HG03575 (cell line): Measurements from ENCODE around the gene ATG12.
"Not testable (repeated sequence)": the region's sequence is repeated elsewhere in the genome, so short reads cannot be mapped to it uniquely, and the experiment has no call there.

Experiments used
- ATAC-seq: cut with Tn5 transposase; IDR thresholded peaks from one replicate; pipeline ENCODE4 v1.9.1; 2021; ENCODE audit not compliant: unreplicated experiment, insufficient number of reproducible peaks, low FRiP score; ENCODE audit errors: extremely low read depth

The ATG12 gene

DNA sequence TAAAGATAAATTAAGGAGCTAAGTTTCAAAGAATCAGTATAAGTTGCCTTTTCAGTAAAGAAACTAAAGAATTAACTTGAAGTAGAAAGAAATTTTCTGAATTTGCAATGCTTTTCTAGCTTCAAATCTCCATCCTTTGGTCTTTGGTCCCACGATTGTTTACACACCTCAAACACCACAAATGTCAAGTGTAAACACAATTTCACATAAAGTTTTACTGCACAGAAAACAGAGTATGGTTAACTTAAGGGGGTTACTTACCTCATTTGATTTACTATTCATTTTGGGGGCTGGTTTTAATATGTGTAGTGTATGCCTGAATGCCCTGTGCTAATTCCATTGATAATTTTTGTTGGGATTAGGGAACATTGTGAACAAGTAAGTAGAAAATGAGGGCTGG, 29.0 kb downstream of the ATG12 start:
- ATAC-seq, result no peak

DNA sequence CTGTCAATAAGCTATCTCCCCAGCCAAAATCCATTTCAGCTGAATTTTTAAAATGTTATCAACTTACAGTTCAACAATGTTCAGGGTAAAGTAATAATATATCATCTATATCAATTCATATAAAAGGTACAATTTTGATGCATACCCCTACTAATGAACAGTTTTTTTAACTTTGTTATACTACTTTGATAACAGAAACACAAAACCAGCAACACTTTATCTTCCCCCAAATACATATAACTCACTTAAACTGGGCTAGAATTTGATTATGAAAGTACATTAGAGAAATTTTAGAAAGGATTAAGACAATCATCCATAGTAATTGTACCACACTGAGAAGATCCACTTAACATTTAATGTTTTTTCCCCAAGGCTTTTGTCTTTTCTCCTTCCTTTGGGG, 30.0 kb downstream of the ATG12 start:
- ATAC-seq, result no peak

DNA sequence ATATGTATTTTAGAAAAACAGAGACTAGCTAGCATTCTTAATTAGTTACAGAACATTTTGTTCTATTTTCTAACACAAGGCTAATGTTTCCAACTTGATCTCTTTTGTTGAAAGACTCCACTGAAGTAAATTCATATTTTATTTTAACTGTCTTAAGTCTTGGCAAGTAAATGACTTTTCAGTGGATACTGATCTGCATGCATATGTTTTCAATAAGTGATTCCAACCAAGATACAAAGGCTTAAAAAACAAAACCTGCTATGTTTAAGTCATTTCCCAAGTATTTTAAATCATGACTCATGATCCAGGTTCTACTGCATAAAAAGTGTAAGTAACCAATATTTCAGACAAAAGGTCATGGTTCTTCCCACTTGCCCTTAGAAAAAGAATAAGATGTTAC, 30.6 kb downstream of the ATG12 start:
- ATAC-seq, result no peak

DNA sequence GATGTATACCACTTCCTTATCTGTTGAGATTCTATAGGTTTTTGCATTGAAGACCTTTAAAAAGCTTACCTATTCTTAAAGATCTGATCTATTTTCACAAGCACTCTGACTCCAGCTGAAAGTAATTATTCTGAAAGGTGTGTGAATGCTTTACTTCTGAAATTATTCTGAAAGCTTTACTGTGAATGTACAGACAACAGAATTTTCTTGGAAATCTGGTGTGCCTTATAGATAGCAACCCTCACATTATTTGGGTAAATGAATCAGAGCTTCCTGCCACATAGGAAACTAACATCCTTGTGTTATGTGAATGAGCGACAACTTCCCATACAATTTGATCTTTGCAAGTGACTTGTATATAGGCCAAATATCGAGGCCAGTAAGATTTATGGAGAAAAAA, 31.4 kb downstream of the ATG12 start:
- ATAC-seq, result no peak

DNA sequence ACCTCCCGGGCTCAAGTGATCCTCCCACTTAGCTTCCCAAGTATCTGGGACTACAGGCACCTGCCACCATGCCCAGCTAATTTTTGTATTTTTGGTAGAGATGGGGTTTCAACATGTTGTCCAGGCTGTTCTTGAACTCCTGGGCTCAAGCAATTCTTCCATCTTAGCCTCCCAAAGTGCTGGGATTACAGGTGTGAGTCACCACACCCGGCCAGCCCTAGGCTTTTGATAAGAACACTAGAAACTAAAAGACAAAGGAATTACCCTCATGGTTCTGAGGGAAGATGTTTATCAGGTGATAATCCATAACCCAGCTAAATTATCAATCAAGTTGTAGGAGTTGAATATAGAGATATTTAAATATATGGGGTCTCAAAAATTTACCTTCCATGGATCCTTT, 33.3 kb downstream of the ATG12 start:
- not testable (repeated sequence) for ATAC-seq

DNA sequence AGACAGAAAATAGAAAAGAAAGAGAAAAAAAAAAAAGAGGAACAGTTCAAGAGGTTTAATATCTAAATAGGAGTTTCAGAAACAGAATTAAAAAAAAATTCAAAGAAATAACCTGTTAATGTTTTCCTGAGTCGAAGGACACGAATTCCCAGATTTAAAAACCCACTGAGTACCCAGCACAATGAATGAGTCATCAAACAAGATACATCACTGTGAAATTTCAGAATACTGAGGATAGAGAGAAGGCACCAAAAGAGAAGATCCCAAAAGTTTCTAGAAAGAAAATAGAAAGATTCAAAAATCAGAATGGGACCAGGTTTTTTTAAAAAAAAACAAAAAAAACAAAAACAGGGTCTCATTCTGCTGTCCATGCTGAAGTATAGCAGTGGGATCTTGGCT, 33.7 kb downstream of the ATG12 start:
- ATAC-seq, result no peak

DNA sequence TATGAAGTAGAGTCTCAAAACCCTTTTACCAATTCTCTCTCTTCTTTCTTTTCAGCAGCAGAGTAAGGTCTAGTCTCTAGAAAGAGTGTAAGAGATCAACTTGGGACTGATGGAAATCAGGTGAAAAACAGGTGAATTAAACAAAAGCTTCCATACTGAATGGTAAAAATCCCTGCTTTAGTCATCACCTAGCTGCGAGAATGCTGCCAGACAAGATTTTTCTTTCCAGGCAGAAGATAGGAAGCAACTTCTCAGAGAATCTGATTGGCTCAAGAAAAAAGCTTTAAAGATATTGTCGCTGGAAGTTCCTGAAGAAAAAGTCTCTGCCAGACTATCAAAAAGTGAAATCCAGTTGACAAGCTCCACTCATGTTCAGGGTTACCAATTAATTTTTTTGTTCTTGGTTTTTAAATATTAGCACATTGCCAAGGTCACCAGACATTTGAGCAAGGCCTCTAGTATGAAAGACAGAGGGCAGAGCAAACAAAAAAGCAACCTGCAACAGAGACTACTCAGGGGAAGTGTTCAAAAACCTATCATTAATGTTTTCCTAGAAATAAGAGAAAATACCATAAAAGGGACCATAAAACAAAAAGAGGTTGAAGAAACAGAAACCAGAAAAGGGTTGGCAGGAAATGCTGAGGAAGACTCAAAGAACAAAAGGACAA, 34.2 kb downstream of the ATG12 start:
- no peak for ATAC-seq

DNA sequence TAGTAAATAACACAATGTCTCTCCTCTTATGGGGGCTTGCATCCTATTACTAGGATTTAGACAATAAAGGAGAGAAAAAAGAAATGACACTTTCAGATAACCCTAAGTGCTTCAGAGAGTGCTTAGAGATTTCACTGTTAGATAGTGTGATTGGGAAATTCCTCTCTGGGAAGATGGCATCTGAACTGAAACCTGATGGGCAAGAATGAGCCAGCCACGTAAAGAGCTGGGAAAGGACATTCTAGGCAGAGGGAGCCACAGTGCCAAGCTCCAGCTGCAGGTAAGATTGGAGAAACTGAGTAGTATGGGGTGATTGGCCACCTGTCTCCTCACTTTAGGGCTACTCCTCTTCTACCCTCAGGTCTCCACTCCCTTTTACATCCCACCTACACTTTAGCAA, 39.4 kb downstream of the ATG12 start:
- no peak for ATAC-seq

DNA sequence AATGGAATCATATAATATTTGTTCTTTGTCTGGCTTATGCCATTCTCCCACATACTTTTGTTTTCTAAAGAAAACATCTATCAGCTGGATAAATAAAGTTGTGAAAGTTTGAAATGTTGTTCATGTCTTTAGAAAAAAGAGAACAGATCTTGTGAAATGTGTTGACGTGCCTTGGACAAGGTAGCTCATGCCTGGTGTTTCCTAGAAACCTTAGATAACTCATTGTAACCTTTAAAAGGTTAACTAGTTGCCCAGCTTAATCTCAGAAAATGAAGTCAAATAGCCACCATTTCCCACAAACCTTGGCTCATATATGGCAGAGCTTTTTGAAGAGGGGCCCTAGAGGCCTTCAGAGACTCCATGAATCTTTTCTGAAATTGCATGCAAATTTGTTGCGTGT, 40.2 kb downstream of the ATG12 start:
- no peak for ATAC-seq

DNA sequence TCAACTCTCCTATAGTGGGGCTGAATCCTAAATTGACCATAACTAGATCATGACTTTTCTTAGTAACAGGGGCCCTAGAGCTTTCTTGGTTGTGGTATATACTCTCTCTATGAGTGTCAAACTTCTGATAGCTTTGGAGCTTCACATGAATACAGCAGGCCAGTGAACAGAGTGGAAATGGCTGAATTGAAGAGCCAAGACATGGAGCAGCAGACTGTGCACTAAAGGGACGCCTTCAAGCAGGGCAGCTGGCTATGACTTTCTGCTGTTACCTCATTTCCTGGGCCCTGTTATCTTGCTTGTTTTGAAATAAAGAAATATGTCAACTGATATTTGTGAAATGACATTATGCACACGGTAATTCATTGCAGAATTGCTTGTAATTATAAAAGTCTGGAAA, 41.3 kb downstream of the ATG12 start:
- no peak for ATAC-seq

DNA sequence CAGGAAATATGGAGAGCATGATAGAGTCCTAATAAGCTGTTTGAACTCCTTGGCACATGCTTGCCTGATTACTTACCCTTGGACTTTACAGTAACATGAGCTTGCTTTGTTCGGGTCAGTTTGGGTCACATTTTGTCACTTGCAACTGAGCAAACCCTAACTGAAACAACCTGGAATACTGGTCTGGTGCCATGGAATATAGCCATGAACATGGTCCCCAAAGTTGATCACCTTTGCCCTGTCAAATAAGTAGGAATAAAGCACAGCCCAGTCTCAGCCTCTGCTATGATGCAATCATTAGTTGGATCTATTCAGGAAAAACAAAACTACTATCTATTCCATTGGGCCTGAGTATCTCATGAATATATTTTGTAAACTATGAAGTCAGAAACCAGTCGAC, 43.1 kb downstream of the ATG12 start:
- ATAC-seq, result no peak

DNA sequence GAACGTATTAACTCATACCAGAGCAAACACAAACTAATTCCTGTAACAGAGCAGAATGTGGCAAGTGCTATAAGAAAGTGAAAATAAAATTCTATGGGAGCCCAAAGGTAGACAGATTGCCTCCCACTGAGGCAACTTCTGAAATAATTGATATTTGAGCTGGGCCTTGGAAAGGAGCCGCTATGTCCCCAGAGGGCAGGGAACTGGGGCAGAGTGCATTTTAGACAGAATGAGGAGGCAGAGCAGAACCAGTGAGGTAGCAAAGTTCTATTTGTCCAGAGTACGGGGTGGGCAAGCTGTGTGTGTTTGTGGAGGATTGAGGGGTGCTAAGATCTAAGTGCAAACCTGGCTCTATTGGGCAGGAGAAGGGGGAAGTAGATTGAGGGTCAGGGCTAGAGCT, 44.7 kb downstream of the ATG12 start:
- no peak for ATAC-seq

DNA sequence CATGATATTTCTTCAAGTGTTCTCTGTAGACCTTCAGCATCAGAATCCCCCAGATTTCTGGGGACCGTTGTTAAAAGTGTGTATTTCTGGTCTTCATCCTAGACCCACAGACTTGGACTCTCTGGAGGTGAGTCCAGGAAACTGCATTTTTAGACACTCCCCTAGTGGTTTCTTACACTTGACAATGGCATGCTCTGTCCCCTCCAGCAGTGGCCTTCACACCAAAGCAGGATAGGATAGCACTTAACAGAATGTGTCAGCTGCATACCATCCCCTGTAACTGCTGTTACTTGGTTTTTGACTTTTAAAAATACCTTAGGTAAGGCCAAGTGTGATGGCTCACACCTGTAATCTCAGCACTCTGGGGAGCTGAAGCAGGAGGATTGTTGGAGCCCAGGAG, 45.7 kb downstream of the ATG12 start:
- ATAC-seq, result no peak

DNA sequence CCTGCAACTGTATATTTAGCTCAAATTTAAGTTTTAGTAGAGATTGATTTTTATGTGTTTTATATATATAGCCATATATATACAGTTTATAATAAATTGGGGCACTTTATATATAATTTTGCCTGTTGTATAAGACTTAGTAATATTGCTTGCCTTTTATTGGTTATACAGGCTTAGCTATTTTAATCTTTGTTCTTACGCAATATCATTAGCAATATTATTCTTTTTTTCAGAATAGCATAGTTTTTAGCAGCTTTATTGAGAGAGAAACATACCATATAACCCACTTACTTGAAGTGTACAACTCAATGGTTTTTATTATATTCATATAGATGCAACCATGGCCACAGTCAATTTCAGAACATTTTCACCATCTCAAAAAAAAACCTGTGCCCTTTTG, 52.9 kb downstream of the ATG12 start:
- ATAC-seq, result no peak

DNA sequence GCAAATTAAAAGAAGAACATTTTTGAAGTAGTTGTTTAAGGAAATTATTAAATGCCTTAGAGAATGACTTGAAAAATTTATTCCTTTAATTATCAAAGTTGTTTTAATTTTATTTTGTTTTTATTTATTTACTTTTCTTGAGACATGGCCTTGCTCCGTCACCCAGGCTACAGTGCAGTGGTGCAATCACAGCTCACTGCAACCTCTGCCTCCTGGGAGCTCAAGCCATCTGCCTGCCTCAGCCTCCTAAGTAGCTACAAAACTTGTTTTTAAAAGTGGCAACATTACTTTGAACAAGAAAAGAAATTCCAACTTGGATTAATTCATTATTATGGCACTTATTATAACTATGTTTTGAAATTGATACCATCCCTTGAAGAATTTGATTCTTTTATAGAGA, 53.9 kb downstream of the ATG12 start:
- ATAC-seq, result no peak

DNA sequence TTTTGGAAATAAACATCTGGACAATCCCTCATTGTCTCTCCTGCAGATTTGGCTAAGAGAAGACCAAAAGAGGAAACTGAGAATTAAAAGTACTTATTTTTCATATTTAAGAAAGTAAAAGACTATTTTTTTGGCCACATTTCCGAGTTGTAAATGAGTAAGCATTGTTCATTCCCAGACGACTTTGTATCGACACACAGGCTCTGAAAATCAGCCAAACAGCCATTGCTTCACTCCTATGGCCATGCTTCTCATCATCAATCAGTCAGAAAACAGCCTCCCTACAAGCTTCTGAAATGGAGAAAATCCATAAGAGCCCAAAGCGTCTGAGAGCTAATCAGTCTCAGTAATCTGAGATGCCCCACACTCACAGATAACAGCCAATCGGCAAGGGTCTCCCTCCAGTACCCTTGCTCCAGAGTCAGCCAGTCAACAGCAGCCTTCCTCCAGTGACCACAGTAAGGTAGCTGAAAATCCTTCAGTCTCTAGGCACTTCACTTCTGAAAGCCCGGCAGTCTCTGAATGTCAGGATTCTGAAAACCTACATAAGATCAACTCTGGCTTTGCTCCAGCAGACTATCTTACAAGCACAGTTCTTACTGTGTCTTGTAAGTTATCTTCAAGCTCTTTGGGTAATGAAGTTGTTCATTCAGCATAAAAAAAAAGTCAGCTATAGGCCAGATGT, 55.8 kb downstream of the ATG12 start:
- no peak for ATAC-seq

DNA sequence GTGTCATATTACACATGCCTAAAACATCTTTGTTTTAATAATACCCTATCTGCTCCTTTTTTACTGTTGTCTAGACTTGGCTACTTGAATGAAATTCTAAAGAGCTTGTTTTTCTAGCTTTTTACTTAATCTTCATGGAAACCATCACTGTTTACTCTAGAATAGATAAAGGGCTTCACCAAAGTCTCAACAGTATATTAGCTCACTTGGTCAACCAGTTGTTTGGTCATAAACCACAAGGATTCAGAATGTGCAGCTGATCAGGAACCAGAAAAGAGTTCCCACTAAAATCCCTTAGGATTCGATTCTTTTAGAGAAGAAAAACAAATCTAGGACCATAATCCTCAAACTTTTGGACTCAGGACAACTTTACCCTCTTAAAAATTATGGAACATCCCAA, 62.9 kb downstream of the ATG12 start:
- no peak for ATAC-seq
